Activated naive CD4-positive, alpha-beta T cell treated with anti-CD3 and anti-CD28 coated beads, Interleukin-2, amount 50 U/mL, for 16 hours (primary cell): ENCODE data around the gene GIPR.
"Not testable (repeated sequence)": the region's sequence is repeated elsewhere in the genome, so short reads cannot be mapped to it uniquely, and the experiment has no call there.

Experiments used
- DNase-seq: peaks from one replicate; pipeline ENCODE4 v3.0.0-alpha.2; 2020

GIPR gene

GRCh38 chr19:45667620-45668341, at the start of gene GIPR:
Gene GIPR, plus strand, starts transcription at chr19:45668221. Its CDS starts 1,300 bp downstream, at chr19:45669521.
- peak; percentile 61 for DNase-seq

DNA sequence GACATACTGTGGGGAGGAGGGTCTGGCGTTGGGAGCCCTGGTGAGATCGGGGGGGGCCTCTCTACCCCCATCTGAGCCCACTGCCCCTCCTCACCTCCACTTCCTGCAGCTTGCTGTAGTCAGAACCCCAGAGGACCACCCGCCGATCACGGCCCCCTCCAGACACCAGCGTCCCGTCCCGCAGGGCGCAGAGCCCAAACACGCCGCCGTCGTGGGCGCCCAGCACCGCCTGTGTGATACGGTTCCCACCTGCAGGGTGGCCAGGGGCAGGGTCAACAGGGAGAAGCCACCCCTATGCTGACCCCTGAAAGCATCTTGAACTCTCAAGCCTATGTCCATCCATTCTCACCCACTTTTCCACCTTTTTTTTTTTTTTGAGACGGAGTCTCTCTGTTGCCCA, 46.6 kb upstream of the GIPR start:
- DNase-seq: no peak

- no peak for DNase-seq
Observed at GRCh38 chr19:45621976-45622503, 46.0 kb upstream of the GIPR start.

DNA sequence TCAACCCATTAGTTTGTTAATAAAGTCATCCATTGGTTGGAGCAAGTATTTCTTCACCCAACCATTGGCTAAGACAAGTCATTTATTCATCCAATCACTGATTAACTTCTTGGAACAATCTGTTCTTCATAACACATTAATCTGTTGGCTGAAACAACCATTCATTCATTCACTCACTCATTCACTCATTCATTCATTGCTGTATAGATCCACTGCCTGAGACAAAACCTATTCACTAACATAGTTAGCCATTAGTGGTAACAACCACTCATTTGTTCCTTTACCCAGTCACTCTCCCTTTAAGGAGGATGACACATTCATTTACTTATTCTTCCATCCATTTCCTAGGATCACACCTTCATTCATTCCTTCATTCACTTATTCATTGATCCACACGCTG, 44.0 kb upstream of the GIPR start:
- DNase-seq: no peak

- not testable (repeated sequence) for DNase-seq
Observed at GRCh38 chr19:45628219-45628618, 39.8 kb upstream of the GIPR start.

- no peak for DNase-seq
Observed at GRCh38 chr19:45629704-45630103, 38.3 kb upstream of the GIPR start.

DNA sequence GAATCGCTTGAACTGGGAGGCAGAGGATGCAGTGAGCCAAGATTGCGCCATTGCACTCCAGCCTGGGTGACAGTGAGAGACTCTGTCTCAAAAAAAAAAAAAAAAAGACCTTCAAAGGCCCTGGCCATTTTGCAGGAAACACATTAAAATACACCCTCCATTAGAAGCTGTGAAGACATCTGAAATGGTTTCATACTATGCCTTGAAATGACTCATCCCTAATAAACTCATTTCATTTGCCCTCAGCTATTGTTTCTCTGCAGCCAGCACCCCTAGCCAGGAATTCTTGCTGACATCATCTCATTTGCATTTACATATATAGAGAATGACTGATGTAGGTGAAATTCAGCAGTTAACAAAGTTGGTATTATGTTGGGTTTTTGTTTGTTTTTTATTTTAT, 37.6 kb upstream of the GIPR start:
- DNase-seq: no peak

DNA sequence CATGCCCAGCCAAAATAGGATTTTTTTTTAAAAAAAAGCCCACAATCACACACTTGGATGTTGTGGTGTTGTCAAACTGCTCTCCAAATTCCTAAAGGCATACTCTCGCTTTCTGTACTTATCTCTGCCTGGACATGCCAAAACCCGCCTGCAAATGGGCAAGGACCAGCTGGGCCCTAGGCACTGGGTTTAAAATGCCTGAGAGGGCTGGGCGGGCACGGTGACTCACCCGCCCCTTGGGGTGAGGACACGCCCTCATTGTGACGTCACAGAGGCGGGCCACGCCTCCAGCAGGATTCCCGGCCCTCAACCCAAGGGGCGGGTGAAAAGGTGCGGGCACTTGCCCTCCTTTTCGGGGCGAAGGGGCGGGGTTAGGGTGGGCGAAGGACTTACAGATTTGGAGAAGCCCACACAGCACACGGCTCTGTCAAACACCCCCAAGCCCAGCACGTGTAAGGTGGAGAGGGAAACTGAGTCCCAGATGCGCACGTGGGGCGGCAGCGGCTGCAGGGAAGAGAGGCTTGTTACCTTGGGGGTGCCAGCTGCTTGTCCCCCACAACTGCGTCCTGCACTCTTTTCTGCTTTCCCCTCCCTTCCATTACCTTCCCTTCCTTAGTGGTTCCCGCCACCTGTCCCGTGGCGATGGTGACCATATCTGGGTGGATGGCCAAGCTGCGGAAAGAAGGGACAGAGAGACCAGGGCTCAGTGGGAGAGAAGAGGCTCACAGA, 35.4 kb upstream of the GIPR start:
- peak; percentile 46 for DNase-seq

DNA sequence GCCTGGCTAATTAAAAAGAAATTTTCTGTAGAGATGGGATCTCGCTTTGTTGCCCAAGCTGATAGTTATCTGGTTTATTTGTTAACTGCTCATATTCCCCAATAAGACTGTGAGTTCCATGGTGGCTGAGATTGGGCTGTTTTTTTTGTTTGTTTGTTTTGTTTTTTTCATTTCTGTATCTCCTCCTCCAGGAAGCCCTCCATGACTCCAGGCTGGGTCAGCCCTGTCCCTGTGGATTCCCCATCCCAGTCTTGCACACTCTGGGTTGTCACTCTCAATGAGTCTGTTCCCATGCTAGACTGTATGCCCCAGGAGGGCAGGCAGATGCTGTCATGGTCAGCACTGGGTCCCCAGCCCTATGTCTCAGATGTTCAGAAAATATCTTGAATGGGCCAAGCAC, 31.7 kb upstream of the GIPR start:
- DNase-seq: no peak

- no peak for DNase-seq
Observed at GRCh38 chr19:45636902-45637301, 31.1 kb upstream of the GIPR start.

DNA sequence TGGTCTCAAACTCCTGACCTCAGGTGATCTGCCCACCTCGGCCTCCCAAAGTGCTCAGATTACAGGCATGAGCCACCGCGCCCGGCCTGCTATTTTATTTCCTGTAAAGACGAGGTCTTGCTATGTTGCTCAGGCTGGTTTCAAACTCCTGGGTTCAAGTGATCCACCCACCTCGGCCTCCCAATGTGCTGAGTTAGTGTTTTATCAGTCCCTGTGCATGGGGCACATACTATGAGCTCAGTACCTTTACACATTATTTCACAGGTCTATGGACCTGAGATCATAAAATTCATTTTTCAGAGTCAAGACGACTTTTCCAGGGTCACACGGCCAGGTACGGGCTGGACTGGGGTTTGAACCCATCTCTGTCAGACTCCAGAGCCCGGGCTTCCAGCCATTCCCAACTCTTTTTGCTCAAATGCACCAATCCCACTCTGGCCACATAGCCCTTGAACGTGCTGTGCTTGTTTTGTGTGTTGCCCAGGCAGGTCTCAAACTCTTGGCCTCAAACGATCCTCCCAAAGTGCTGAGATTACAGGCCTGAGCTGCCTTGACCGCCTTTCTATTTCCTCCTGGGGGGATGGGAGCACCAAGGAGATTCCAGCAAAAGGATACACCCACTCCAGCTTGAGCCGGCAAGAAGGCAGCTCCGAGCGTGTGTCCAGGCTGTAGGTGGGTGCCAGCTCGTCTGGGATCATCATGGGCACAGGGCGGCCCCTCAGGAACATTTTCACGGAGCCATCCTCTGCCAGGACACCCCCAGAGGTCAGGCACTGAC, 29.9 kb upstream of the GIPR start:
- no peak for DNase-seq

- peak; percentile 64 for DNase-seq
Observed at GRCh38 chr19:45638930-45639729, 28.9 kb upstream of the GIPR start, which contains the start of gene EML2. Gene EML2, minus strand, starts transcription at chr19:45639397. Its CDS starts 21 bp downstream, at chr19:45639376.

DNA sequence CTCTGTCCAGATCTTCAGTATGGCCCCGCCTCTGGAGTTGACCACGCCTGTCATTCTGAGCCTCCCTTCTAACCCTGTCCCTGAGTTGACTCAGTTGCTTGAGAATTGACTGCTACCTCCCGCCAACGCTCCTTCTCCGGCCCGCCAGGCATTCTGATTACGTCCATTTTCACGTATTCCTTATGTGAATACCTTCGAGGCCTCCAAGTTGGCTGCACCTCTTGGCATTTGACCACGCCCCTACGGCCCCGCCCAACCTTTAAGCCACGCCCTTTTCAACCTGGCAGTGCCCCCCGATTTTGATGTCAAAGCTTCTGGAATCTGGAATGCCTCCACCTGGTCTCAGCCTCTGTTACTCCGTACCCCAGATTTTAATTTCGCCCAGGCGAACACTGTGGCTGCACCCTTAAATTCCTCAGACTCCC, 27.2 kb upstream of the GIPR start:
- peak; percentile 46 for DNase-seq

DNA sequence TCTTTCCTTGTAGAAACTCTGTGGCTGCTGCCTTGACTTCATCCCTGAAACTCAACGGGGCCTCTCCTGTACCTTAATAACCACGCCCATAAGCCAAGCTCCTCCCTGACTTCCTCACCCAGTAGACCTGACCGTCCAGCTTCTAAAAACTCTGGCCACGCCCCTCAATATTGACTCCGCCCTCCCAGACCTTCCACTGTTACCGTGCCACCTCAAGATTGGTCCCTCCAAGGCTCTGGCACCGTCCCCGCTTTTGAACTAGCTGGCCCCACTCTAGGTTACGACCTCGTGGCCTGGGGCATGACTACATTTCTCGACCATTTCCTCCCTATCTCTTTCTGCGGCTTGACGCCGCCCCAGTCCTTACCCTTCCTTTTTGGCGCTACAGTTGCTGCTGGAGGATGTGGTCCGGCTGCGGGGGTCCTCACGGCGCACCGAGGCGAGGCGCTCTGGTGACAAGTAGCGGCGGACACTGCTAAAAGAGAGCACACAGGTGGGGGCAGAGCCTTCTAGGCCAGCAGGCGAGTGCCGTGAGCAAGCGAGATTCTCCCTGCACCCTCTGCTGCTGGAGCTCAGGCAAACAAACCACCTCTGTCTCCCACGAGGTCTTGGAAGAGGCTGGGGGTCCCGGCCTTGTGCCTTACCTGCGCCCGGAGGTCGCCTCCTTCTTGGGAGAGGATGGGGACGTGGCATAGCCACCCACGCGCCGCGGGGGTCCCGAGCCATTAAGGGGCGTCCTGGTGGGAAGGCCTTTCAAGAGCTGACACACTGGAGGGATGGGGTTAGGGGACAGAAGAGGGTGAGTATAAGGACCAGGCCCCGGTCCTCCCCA, 26.5 kb upstream of the GIPR start:
- DNase-seq: peak; percentile 67

DNA sequence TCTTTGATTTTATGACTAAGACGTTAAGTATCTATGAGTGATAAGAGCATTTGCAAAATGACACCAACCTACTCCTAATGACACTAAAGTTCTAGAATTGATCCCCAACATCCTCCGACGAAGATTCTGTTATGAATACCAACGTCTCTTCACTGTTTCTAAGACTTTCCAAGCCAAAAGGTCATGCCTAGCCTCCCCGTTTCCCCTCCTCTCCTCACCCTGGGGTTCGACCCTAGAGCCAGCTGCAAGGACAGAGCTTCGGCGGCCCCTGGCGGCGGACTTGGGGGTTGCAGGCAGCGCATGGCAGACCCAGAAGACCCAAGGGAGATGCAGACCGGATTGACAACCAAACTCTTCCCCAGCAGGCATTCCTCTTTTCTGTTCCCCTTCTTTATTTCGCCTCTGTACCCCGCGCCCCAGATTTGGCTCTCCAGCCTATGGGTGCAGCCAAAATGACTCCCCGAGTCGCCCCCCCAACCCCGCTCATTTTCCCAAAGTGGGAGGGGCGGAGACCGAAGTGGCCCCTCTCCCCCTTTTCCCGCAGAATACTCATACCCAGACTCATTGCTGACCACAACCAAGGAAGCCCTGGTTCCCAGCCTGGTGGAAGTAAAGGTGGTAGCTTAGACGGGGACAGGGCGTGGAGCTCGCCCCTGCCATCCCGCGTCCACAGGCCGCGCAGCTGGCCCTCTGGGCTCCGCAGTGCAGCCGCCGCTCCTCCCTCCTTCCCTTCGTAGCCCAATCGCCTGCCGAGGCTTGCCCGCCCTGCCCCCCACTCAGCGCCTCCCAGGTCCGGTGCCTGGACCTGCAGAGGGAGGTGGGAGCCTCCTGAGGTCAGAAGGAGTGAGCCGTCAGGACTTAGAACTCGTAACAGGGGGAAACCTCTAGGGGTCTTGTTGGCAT, 24.7 kb upstream of the GIPR start:
- peak; percentile 96 for DNase-seq

DNA sequence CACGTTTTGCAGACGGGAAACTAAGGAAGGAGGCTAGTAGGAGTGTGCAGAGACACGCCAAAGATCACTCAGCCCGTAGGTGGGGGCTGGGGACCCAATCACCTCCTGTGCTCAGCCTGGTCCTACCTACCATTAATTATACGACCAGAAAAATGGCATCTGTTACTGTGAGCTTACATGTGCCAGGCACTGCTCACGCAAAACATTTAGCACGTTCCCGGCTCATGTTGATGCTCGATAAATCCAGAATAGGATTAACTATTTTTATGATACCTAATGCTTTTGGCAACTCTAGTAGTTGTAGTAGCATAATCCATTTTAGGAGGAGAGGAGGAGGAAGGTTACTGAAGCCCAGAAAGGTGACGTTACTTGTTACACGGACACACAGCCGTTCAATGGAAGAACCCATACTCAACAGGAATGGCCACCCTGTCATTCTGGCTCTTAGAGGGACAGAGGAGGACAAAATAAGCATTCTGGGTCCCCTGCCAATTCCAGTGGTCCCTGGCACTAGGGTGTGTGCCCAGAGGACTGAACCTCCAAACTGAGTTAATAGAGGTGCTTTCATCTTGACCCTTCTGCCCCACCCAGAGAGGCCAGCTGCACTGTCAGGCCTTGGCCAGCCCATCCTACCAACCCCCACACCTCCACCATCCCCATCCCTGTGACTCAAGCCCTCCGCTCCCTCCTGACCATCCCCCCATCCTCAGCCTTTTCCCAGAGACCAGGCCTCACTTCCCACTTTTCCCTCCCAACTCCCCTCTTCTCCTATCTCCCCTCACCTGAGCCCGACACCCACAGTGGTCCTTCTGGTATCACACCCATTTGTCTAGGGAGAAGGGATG, 23.9 kb upstream of the GIPR start:
- no peak for DNase-seq

DNA sequence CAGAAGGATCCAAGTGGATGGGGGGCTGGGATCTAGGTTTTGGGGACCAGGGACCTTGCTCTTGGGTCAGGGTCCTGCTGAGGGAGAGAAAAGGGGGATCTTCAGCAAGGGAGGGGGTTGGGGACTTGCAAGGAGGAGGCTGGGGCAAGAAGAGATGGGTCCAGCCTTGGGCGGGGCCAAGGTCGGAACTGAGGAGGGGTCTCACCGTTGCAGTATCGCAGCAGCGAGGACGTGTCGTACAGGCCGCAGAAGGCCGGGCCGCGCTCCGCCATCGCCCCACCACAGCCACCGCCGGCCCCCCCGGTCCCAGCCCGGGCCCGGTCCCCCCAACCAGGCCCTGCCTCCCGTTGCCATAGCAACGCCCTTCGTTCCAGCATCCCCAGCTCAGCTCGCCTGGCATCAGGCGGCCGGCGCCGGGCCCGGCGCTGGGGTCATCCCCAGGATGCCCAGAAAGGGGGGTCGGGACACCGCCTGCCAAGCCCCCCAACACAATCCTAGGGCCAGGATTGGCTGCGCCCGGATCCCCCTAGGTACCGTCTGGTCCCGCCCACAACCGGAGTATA, 22.9 kb upstream of the GIPR start:
- no peak for DNase-seq

- DNase-seq: peak; percentile 86
Observed at GRCh38 chr19:45645631-45646344, 22.2 kb upstream of the GIPR start.
